Prostate gland (tissue), 2 donors: ENCODE results near the gene SYT2. TPM values are rescaled to one million over a fixed set of nuclear protein-coding genes. Genes with fewer than 3 reads are reported as not detected.

Experiments
- DNase-seq: peaks from one replicate; pipeline ENCODE4 v3.0.0-alpha.2; 2019; ENCODE audit warnings: low spot score
- H3K27ac ChIP-seq, 2 donors: fragments of 200-600 bp; sonication (generic); 2 replicates each; pipeline ENCODE4 v1.5.1; 2017 to 2019
- H3K27me3 ChIP-seq: fragments of 200-600 bp; sonication (generic); replicated peaks from 2 replicates; pipeline ENCODE4 v1.5.1; 2019; ENCODE audit not compliant: insufficient read depth
- H3K36me3 ChIP-seq, 2 donors: fragments of 200-600 bp; sonication (generic); 1 replicate in 1 of 2; 2 replicates in 1 of 2; pipeline versions ENCODE4 v1.5.1 to v1.8.1; 2017 to 2019
- H3K4me1 ChIP-seq: fragments of 200-600 bp; sonication (generic); replicated peaks from 2 replicates; pipeline ENCODE4 v1.5.1; 2019
- H3K4me3 ChIP-seq, 2 donors: fragments of 200-600 bp; sonication (generic); 2 replicates each; pipeline ENCODE4 v1.5.1; 2017 to 2019
- H3K9me3 ChIP-seq: fragments of 200-600 bp; sonication (generic); 2 replicates; pipeline ENCODE4 v1.5.1; 2017
- POLR2A ChIP-seq: fragments of 450-650 bp; IDR thresholded peaks from one replicate; pipeline ENCODE4 v1.6.1; 2016; ENCODE audit warnings: antibody characterized with exemption, mild to moderate bottlenecking
- POLR2AphosphoS5 ChIP-seq: sonication (generic); formaldehyde crosslinking; IDR thresholded peaks from one replicate; pipeline ENCODE4 v1.6.1; 2017; ENCODE audit warnings: antibody characterized with exemption
- WGBS: methylation state at CpG from one replicate; pipeline ENCODE4 v1.1.5; 2018; 5-methylcytosine and 5-hydroxymethylcytosine counted together
- intact Hi-C: fragments of 100-400 bp; cut with DNase I; formaldehyde crosslinking; loops from one replicate; pipeline ENCODE4 v1.14.2; 2022
- total RNA-seq, 2 donors: library from RNA; depleted of rRNA; stranded (reverse); fragments of >200 nt; gene quantifications; one replicate each; pipeline ENCODE4 v1.1.0, GENCODE V29; 2016
- TF ChIP-seq, protein P1 (sequence below), 4 experiments: fragments of 200-600 bp in 2 of 4; fragments of 450-650 bp in 2 of 4; sonication (generic) in 2 of 4; IDR thresholded peaks; 1 replicate in 3 of 4; 2 replicates in 1 of 4; pipeline ENCODE4 v1.5.1; 2016 to 2019; ENCODE audit warnings: antibody characterized with exemption in 4 of 4, mild to moderate bottlenecking in 2 of 4, moderate library complexity in 2 of 4

The SYT2 gene
- total RNA-seq, 2 donors from 2014 or later: 0.09 to 7.1 TPM

DNA sequence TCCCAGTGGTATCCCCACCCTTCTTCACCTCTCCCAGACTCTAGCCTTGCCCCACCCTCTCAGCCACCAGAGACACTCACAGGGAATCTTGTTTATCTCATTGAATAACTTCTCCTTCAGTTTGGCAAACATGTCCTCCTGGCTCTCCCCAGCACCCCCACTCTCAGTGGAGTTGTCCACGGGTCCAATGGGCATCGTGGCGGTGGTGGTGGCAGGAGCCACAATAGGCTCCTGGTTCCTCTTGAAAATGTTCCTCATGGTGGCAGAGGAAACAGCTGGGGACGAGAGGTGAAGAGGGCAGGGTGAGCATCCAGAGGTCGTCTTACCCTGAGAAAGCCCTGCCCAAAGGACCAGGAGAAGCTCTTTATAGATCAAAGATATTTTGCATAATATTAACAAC, 104.7 kb downstream of the SYT2 start:
- intact Hi-C loops: loop anchor here (10.0 kb wide), 1 partner anchor 109 kb away; the partner anchor contains the start of gene SYT2
- no peak overlapping the region for H3K4me3 ChIP-seq

DNA sequence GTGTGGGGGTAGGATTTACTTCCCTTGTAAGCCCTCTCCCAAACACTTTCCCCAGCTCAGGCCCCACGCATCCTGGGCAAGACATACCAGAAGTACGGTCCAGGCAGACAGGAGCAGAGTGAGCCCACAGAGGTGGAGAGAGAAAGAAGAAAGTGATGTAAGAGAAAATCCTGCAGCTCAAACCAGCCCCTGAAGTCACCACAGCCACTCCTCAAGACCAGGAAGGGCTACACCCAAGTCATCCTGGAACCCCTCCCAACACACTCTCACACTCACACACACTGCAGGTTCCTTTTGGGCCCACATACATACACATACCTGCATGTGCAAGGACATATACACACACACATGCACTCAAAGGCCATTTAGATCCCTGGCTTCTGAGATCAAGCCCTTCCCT, 106.8 kb downstream of the SYT2 start:
- no peak overlapping the region for H3K4me3 ChIP-seq
- no peaks in the 10 kb centered on the region for H3K36me3 ChIP-seq
- no peak for DNase-seq
- H3K27ac ChIP-seq: no peak overlapping the region
- intact Hi-C loops: loop anchor here (5.0 to 10.0 kb wide), 3 partner anchors 101 to 136 kb away; partner anchors contain the start of gene SYT2
- TF ChIP-seq, protein P1, sequence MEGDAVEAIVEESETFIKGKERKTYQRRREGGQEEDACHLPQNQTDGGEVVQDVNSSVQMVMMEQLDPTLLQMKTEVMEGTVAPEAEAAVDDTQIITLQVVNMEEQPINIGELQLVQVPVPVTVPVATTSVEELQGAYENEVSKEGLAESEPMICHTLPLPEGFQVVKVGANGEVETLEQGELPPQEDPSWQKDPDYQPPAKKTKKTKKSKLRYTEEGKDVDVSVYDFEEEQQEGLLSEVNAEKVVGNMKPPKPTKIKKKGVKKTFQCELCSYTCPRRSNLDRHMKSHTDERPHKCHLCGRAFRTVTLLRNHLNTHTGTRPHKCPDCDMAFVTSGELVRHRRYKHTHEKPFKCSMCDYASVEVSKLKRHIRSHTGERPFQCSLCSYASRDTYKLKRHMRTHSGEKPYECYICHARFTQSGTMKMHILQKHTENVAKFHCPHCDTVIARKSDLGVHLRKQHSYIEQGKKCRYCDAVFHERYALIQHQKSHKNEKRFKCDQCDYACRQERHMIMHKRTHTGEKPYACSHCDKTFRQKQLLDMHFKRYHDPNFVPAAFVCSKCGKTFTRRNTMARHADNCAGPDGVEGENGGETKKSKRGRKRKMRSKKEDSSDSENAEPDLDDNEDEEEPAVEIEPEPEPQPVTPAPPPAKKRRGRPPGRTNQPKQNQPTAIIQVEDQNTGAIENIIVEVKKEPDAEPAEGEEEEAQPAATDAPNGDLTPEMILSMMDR (IDR thresholded peaks at IDR 0.05): no peak
- no peak for TF ChIP-seq POLR2A
- TF ChIP-seq POLR2AphosphoS5: no peak
- H3K4me1 ChIP-seq: no peaks in the 10 kb centered on the region
- no peaks in the 10 kb centered on the region for H3K9me3 ChIP-seq
- H3K27me3 ChIP-seq: no peaks in the 10 kb centered on the region
- 90% methylated on average over 2 of the region's 2 CpGs for WGBS

More for the DNA sequence above, 104.7 kb downstream of the SYT2 start:
- Histone ChIP-seq H3K27ac (no peak overlapping the region), H3K36me3 (no peaks in the 10 kb centered on the region), H3K27me3 (no peaks in the 10 kb centered on the region), H3K4me1 (no peaks in the 10 kb centered on the region), H3K9me3 (no peaks in the 10 kb centered on the region)
- DNase-seq: no peak
- TF ChIP-seq, protein P1 (IDR thresholded peaks at IDR 0.05): no peak
- TF ChIP-seq POLR2AphosphoS5: no peak
- no peak for TF ChIP-seq POLR2A
- WGBS: 85% methylated on average over 5 of the region's 5 CpGs

- DNase-seq: no peak
- Histone ChIP-seq H3K27ac (no peak overlapping the region), H3K4me1 (no peaks in the 10 kb centered on the region), H3K9me3 (no peaks in the 10 kb centered on the region), H3K27me3 (no peaks in the 10 kb centered on the region), H3K36me3 (no peaks in the 10 kb centered on the region), H3K4me3 (no peak overlapping the region)
- TF ChIP-seq POLR2AphosphoS5 (no peak), POLR2A (no peak)
- TF ChIP-seq, protein P1 (IDR thresholded peaks at IDR 0.05): no peak
- intact Hi-C loops: loop anchor here (5.0 to 10.0 kb wide), 3 partner anchors 98 to 133 kb away; partner anchors contain the start of gene SYT2
- WGBS: 83% methylated on average over 10 of the region's 10 CpGs
These were observed 109.7 kb downstream of the SYT2 start for GRCh38 chr1:202600432-202601041.

- Histone ChIP-seq H3K9me3 (no peaks in the 10 kb centered on the region), H3K4me3 (no peak overlapping the region), H3K4me1 (no peaks in the 10 kb centered on the region), H3K36me3 (no peaks in the 10 kb centered on the region), H3K27me3 (no peaks in the 10 kb centered on the region), H3K27ac (peak overlapping the region; percentile 19 to 39)
- intact Hi-C loops: loop anchor here (5.0 to 10.0 kb wide), 3 partner anchors 98 to 133 kb away; partner anchors contain the start of gene SYT2
- WGBS: 42% methylated on average over 16 of the region's 16 CpGs
- peak; percentile 42 for DNase-seq
- TF ChIP-seq POLR2AphosphoS5: peak; percentile 37
- no peak for TF ChIP-seq POLR2A
- TF ChIP-seq, protein P1 (IDR thresholded peaks at IDR 0.05): peak; percentile 41 to 78 (median 62)
These were observed 110.4 kb downstream of the SYT2 start for GRCh38 chr1:202599669-202600431.
